Spleen (tissue), 11 donors: ENCODE measurements around the gene RNF152. TPM values are rescaled to one million over a fixed set of nuclear protein-coding genes. Genes with fewer than 3 reads are reported as not detected.

Experiments used
- DNase-seq: peaks from one replicate; pipeline ENCODE4 v3.0.0-alpha.2; 2020
- H3K27ac ChIP-seq, 8 donors: fragments of 200-600 bp; sonication (generic) in 7 of 8; 1 replicate in 4 of 8; 2 replicates in 4 of 8; pipeline versions ENCODE4 v1.5.0 to v1.8.0; 2016 to 2021; ENCODE audit warnings: inconsistent platforms in 4 of 8, mild to moderate bottlenecking in 4 of 8, moderate library complexity in 1 of 8
- H3K27me3 ChIP-seq, 7 donors: fragments of 200-600 bp; sonication (generic) in 6 of 7; replicated peaks in 1 of 7; 1 replicate in 4 of 7; 2 replicates in 3 of 7; pipeline versions ENCODE4 v1.5.0 to v1.8.0; 2016 to 2021; ENCODE audit warnings: inconsistent platforms in 3 of 7, mild to moderate bottlenecking in 1 of 7
- H3K36me3 ChIP-seq, 6 donors: fragments of 200-600 bp; sonication (generic) in 5 of 6; 1 replicate in 4 of 6; 2 replicates in 2 of 6; pipeline versions ENCODE4 v1.5.0 to v1.8.0; 2016 to 2021; ENCODE audit warnings: inconsistent platforms in 2 of 6
- H3K4me1 ChIP-seq, 6 donors: fragments of 200-600 bp; sonication (generic) in 5 of 6; 1 replicate in 3 of 6; 2 replicates in 3 of 6; pipeline versions ENCODE4 v1.5.0 to v1.8.0; 2016 to 2021; ENCODE audit warnings: inconsistent platforms in 3 of 6
- H3K4me3 ChIP-seq, 8 donors: fragments of 200-600 bp; sonication (generic) in 7 of 8; 1 replicate in 4 of 8; 2 replicates in 4 of 8; pipeline versions ENCODE4 v1.5.0 to v1.8.0; 2016 to 2021; ENCODE audit warnings: inconsistent platforms in 4 of 8, mild to moderate bottlenecking in 4 of 8, moderate library complexity in 2 of 8
- H3K9me3 ChIP-seq, 8 donors: fragments of 200-600 bp; sonication (generic) in 7 of 8; 1 replicate in 4 of 8; 2 replicates in 4 of 8; pipeline versions ENCODE4 v1.5.0 to v1.8.0; 2016 to 2021; ENCODE audit warnings: inconsistent platforms in 4 of 8
- POLR2A ChIP-seq, 3 donors: fragments of 450-650 bp; IDR thresholded peaks; one replicate each; pipeline ENCODE4 v1.5.1; 2017; ENCODE audit warnings: antibody characterized with exemption in 3 of 3, mild to moderate bottlenecking in 1 of 3
- POLR2AphosphoS5 ChIP-seq, 3 donors: sonication (generic); formaldehyde crosslinking; IDR thresholded peaks; one replicate each; pipeline ENCODE4 v1.5.1; 2017; ENCODE audit warnings: antibody characterized with exemption in 3 of 3
- WGBS, 5 donors: extraction: QIAGEN DNeasy Blood & Tissue Kit in 3 of 5; methylation state at CpG; one replicate each; pipeline versions ENCODE4 v1.1.5 to v1.1.7; 2013 to 2018; 5-methylcytosine and 5-hydroxymethylcytosine counted together
- intact Hi-C: fragments of 100-400 bp; cut with DNase I; formaldehyde crosslinking; loops from one replicate; pipeline ENCODE4 v1.15.0; 2023; ENCODE audit warnings: low total_unique reads
- polyA plus RNA-seq, 3 donors: library from polyadenylated mRNA; stranded (reverse); fragments of 200-250 nt; gene quantifications; one replicate each; pipeline ENCODE4 v1.2.1, GENCODE V29; 2013
- total RNA-seq, 7 donors: library from RNA; depleted of rRNA in 3 of 7; stranded (reverse); fragments of >200 nt in 3 of 7; fragmentation: NEBNext Ultra II Directional in 4 of 7; extraction: Animal tissue kit (Norgen Biotek cat#: 25700) in 4 of 7; gene quantifications; one replicate each; pipeline versions ENCODE4 v1.1.0 to v1.2.1, GENCODE V29; 2016 to 2021
- TF ChIP-seq, protein P1 (sequence below), 11 experiments: fragments of 200-600 bp in 7 of 11; fragments of 450-650 bp in 4 of 11; sonication (generic) in 4 of 11; IDR thresholded peaks in 8 of 11; conservative IDR thresholded peaks in 3 of 11; 1 replicate in 7 of 11; 2 replicates in 4 of 11; pipeline versions ENCODE4 v1.4.0 to v1.8.0; 2016 to 2021; ENCODE audit warnings: antibody characterized with exemption in 11 of 11, inconsistent platforms in 4 of 11, mild to moderate bottlenecking in 1 of 11
- donor health status: healthy with polysubstance abuse.
- donor health status: DM: no; HTN: no; CAD: no; lungs with moderate emphysema.
- donor health status: DM: no; HTN: no; CAD: no.
- donor health status: Bipolar disorder and iron deficiency.
- donor health status: healthy.
- donor health status: DM: no; HTN: no; CAD: no.
- donor health status: DM: yes; HTN: yes; CAD: no.

RNF152 gene
- total and polyA plus RNA-seq, 10 donors, result 0.15 to 7.1 (median 2.2) TPM

GRCh38 chr18:61900504-61901281, 7.9 kb upstream of the RNF152 start:
- Histone ChIP-seq H3K4me3 (no peak overlapping the region), H3K27ac (no peak overlapping the region), H3K4me1 (no peaks in the 10 kb centered on the region), H3K27me3 (peaks cover 0 to 48% (median 4%) of the 10 kb centered on the region in 7 donors), H3K36me3 (no peaks in the 10 kb centered on the region), H3K9me3 (no peaks in the 10 kb centered on the region)
- TF ChIP-seq, protein P1, sequence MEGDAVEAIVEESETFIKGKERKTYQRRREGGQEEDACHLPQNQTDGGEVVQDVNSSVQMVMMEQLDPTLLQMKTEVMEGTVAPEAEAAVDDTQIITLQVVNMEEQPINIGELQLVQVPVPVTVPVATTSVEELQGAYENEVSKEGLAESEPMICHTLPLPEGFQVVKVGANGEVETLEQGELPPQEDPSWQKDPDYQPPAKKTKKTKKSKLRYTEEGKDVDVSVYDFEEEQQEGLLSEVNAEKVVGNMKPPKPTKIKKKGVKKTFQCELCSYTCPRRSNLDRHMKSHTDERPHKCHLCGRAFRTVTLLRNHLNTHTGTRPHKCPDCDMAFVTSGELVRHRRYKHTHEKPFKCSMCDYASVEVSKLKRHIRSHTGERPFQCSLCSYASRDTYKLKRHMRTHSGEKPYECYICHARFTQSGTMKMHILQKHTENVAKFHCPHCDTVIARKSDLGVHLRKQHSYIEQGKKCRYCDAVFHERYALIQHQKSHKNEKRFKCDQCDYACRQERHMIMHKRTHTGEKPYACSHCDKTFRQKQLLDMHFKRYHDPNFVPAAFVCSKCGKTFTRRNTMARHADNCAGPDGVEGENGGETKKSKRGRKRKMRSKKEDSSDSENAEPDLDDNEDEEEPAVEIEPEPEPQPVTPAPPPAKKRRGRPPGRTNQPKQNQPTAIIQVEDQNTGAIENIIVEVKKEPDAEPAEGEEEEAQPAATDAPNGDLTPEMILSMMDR (IDR thresholded peaks at IDR 0.05 in 8 of 11, conservative IDR thresholded peaks at IDR 0.05 in 3 of 11), result no peak
- TF ChIP-seq POLR2AphosphoS5 (IDR thresholded peaks at IDR 0.05) (no peak), POLR2A (IDR thresholded peaks at IDR 0.05) (no peak)
- 72 to 88% (median 80%) methylated on average over 10 of the region's 10 CpGs for WGBS, 5 donors
- intact Hi-C loops, result loop anchor here (10.0 kb wide), 1 partner anchor 266 kb away; no protein-coding TSS in a partner anchor
- DNase-seq, result no peak

DNA sequence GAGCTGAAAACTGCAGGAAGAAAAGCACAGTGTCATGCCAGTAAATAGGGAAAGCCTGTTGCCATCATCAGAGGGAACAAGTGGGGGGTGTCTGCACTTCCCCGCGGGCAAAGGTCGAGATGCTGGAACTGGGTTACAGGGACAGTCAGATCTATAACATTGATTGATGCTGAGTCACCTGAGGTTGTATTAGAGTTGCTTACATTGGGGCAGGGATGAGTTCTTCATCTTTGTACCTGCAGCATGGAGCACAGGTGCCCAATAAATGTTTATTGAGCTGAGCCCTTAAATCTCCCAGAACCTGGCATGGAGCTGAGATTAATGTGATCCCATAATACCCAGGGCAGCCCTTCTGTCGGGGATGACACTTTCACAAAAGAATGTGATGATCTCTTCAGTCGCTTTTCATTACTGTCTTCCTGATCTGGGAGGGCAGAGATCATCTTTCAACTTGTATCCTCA, 5.9 kb upstream of the RNF152 start:
- 79 to 93% (median 81%) methylated on average over 5 of the region's 5 CpGs for WGBS, 5 donors
- intact Hi-C loops, result loop anchor here (10.0 kb wide), 1 partner anchor 344 kb away; no protein-coding TSS in a partner anchor
- no peak overlapping the region for H3K27ac ChIP-seq
- peaks cover 0 to 68% (median 17%) of the 10 kb centered on the region in 7 donors for H3K27me3 ChIP-seq
- no peaks in the 10 kb centered on the region for H3K9me3 ChIP-seq
- no peaks in the 10 kb centered on the region for H3K36me3 ChIP-seq
- DNase-seq, result no peak
- peaks cover 0 to 14% (median 9%) of the 10 kb centered on the region in 6 donors for H3K4me1 ChIP-seq
- H3K4me3 ChIP-seq, result no peak overlapping the region
- TF ChIP-seq POLR2A (IDR thresholded peaks at IDR 0.05) (no peak), POLR2AphosphoS5 (IDR thresholded peaks at IDR 0.05) (no peak)
- TF ChIP-seq, protein P1 (IDR thresholded peaks at IDR 0.05 in 8 of 11, conservative IDR thresholded peaks at IDR 0.05 in 3 of 11), result no peak

DNA sequence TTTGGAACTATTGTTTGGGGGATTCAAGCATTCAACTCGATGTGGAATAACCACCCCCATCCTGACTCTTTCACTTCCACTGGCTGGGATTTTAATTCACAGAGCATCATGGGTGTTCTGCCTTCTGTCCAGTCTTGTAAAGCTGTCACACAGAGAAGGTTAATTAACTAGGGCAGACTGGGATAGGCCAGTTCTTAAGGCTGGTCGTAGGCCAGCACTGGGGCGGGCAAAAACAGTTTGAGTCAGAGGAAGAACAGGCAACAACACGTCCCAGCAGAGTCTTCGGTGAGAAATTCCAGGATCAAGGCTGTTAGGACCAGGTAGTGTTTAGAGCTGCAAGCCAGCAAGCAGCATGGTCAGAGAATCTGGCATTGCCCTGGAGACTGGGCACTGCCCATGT, 4.0 kb upstream of the RNF152 start:
- Histone ChIP-seq H3K27ac (no peak overlapping the region), H3K4me1 (peaks cover 2 to 33% (median 24%) of the 10 kb centered on the region in 6 donors), H3K27me3 (peaks cover 0 to 76% (median 30%) of the 10 kb centered on the region in 7 donors), H3K9me3 (no peaks in the 10 kb centered on the region), H3K4me3 (no peak overlapping the region), H3K36me3 (no peaks in the 10 kb centered on the region)
- intact Hi-C loops, result loop anchor here (10.0 kb wide), 1 partner anchor 342 kb away; no protein-coding TSS in a partner anchor
- no peak for TF ChIP-seq POLR2AphosphoS5 (IDR thresholded peaks at IDR 0.05)
- TF ChIP-seq POLR2A (IDR thresholded peaks at IDR 0.05), result no peak
- TF ChIP-seq, protein P1 (IDR thresholded peaks at IDR 0.05 in 8 of 11, conservative IDR thresholded peaks at IDR 0.05 in 3 of 11), result no peak
- no peak for DNase-seq
- WGBS, 5 donors, result 44 to 59% (median 52%) methylated on average over 5 of the region's 5 CpGs

DNA sequence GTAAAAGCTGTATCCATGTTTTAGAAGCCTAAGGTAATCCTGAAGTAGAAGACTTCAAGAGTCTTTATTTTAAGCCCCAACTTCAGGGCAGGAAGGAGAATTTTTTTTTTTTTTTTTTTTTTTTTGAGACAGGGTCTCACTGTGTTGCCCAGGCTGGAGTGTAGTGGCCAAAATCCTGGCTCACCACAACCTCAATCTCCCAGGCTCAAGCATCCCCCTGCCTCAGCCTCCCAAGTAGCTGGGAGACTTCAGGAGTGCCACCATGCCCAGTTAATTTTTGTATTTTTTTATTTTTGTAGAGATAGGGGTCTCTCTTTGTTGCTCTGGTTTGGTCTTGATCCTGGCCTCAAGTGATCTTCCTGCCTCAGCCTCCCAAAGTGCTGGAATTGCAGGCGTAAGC, 3.3 kb upstream of the RNF152 start:
- DNase-seq, result no peak
- 91 to 100% (median 95%) methylated on average over 1 of the region's 1 CpG for WGBS, 5 donors
- Histone ChIP-seq H3K27me3 (peaks cover 0 to 77% (median 30%) of the 10 kb centered on the region in 7 donors), H3K27ac (no peak overlapping the region), H3K4me3 (no peak overlapping the region), H3K9me3 (no peaks in the 10 kb centered on the region), H3K36me3 (no peaks in the 10 kb centered on the region), H3K4me1 (peaks cover 2 to 34% (median 24%) of the 10 kb centered on the region in 6 donors)
- TF ChIP-seq POLR2AphosphoS5 (IDR thresholded peaks at IDR 0.05), result no peak
- TF ChIP-seq POLR2A (IDR thresholded peaks at IDR 0.05), result no peak
- TF ChIP-seq, protein P1 (IDR thresholded peaks at IDR 0.05 in 8 of 11, conservative IDR thresholded peaks at IDR 0.05 in 3 of 11), result no peak
- intact Hi-C loops, result loop anchor here (10.0 kb wide), 1 partner anchor 341 kb away; no protein-coding TSS in a partner anchor
